Measurements from ENCODE around the gene CCDC70.

The CCDC70 gene

GRCh38 chr13:51861723-51862300, at the start of gene CCDC70:
TSS of gene CCDC70 (plus strand) at chr13:51861969. CDS start at chr13:51865412, 3,443 bp downstream.
- Histone ChIP-seq H3K4me3 (no peak within 1 kb of the TSS), H3K27ac (no peak within 1 kb of the TSS)

DNA sequence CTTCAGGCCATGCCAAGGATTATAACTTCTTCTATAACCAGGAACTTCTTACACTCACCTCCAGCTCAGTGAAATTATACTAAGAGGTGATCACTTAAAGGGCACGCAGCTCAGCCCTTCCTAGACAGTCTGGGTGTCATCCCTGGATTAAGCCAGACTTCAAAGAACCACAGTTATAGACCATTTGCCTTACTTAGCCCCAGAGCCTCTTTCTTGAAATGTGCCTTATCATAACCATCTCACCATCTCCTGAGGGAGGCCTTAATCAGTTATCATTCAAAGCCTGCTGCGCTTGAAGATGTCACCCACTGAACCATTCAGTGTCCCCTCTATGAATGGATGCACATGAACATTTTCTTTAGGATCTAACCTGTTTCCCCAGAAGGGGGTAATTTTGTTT, 47.7 kb upstream of the CCDC70 start:
- H3K27ac ChIP-seq = no peak overlapping the region
- H3K4me3 ChIP-seq = no peak overlapping the region

DNA sequence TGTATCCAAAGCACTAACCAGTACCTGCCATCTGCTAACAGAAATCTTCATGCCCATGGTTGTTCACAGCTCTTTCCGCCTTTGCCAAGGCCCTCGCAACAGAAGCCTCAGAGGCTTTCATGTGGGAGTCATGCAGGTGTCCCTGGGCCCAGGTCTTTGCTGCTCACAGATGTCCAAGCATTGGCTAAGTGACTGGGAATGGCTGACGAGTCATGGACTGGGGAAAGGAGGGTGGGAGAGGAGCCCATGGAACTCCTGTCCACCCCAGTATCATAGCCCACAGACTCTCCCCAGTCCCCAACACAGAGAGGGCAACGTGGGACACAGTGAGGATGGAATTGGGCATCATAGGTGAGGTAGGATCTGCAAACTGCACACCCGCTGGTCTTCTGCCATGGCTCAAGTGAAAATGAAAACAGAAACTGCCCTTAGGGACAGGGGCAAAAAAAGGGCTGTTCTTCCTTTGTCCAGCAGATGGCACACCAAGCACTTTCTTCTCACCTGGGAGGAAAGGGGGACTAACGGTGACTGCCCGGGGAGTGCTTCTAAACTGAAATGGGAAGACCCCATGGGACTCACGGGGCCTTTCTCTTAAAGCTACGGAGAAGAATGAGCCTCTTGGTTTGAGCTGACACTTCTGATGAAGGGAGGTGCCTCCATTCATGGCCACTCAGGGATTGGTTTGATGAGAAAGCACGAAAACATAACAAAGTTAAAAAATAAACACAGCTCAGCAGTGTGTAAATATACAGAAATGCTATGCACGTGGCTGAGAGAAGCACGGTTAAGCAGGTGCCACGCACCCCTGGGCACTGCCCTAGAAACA, 46.7 kb upstream of the CCDC70 start:
- Histone ChIP-seq H3K27ac (peak overlapping the region in 2 of 21 experiments; percentile 5 to 12), H3K4me3 (no peak overlapping the region)

DNA sequence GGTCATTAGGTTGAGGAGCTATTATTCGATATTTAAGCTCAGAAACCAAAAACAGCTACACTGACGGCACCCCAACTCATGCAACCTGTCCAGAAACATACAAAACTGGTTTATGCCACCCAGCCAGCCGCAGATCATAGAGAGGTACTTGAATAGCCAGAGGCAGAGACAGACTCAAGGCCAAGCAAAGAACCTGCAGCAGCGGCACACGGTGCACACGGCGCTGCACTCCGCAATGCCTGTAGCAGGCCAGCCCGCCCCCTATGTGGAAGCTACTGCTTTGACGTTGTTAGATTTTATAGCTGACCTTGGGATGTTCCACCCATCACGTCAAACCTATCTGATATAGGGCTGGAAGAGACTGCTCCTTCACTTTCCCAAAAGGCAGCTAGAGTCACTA, 45.9 kb upstream of the CCDC70 start:
- Histone ChIP-seq H3K27ac (no peak overlapping the region), H3K4me3 (no peak overlapping the region)

DNA sequence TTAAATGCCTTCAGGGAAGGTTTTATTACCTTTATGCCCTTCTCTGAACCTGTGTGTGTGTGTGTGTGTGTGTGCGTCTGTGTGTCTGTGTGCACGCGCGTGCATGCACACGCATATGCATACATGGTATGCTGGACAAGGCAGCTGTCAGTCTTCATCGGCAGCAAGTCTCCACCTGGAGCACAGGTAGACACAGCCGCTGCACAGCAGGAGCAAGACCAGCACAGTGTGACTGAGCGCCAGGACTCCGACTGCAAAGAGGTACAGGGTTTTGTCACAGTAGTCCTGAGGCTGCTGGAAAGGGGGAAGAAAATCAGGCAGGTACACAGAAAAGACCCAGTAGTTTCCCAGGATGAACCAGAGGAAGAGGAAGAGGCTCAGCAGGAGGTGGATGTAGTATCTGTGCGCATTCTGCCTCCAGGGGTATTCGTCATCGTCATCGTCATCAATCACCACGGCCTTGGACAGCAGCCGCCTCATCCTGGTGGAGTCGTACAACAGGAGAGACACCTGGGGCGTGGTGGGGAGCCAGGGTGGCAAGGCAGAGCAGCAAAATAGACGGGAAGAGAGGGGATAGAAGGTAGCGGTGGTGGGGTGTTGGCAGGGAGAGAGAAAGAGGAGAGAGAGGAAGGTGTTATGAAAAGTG, 45.0 kb upstream of the CCDC70 start:
- no peak overlapping the region for H3K27ac ChIP-seq
- H3K4me3 ChIP-seq = no peak overlapping the region

DNA sequence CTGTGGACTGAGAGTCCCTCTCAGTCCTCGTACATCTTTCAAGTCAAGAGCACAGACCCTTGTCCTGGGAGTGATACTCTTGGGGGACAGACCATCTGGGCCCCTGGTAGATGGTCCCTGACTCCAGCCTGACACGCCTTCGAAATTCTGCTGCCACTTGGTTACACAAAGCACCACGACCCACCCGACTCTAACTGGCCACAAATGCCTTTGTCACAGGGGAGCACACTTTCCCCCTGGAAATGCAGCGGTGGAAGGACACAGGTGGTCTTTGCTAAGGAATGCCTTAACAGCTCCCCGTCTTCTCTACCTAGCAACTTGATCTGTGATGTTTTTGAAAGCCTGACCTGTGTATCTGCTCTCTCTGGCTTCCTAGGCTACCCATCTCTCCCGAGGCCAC, 44.1 kb upstream of the CCDC70 start:
- Histone ChIP-seq H3K27ac (no peak overlapping the region), H3K4me3 (no peak overlapping the region)

- Histone ChIP-seq H3K27ac (peak overlapping the region in 1 of 21 experiments; percentile 91), H3K4me3 (no peak overlapping the region)
Measured at GRCh38 chr13:51818276-51818675, 43.5 kb upstream of the CCDC70 start.

DNA sequence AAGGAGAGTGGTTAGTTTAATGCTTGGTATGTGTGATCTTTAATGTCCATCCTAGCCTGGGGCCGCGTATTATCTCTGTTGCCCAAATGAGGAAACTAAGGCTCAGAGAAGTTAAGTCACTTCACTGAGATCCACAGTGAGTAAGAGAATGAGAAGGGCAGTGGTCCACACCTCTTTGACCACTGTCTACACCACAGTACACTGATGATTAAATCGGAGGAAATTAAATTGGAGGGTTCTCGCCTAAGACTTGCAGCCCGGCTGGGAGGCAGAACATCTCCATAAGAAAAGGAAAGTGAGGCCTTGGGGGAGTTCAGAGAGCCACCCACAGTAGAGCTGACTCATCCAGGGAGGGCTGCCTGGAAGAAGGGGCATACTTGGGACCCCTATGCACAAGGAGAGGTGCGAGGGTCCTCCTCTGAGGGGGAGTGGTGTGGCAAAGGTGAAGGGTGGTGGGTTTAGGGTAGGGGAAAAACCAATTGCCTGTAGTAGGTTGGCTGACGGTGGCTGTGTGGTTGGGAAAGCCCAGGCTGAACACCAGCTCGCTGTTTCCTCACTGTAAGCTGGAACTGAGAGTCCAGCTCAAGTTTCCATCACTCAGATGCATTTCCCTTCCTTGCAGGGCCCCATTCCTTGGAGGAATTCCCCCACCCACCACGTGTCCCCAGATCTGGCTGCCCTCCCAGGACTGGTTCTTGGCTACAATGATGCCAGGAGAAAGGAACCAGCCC, 42.8 kb upstream of the CCDC70 start:
- Histone ChIP-seq H3K4me3 (no peak overlapping the region), H3K27ac (peak overlapping the region in 7 of 21 experiments; percentile 1 to 91 (median 46))

DNA sequence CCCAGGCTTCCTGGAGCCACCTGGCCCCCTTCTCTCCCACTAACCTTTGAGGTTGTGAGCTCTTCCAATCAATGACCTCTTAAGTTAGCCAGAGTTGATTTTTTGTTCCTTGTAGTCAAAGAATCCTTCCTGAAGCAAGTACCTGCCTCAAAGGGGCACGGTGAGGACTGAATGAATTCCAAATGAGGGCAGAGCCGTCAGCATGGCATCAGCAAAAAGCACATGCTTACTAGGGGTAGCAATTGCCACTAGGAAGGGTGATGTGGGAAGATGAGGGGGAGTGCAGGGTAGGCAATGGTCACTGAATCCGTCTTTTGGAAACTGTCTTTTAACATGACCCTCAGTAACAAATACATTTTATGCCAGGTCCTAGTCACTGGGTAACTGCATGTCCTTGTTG, 42.2 kb upstream of the CCDC70 start:
- H3K4me3 ChIP-seq = no peak overlapping the region

DNA sequence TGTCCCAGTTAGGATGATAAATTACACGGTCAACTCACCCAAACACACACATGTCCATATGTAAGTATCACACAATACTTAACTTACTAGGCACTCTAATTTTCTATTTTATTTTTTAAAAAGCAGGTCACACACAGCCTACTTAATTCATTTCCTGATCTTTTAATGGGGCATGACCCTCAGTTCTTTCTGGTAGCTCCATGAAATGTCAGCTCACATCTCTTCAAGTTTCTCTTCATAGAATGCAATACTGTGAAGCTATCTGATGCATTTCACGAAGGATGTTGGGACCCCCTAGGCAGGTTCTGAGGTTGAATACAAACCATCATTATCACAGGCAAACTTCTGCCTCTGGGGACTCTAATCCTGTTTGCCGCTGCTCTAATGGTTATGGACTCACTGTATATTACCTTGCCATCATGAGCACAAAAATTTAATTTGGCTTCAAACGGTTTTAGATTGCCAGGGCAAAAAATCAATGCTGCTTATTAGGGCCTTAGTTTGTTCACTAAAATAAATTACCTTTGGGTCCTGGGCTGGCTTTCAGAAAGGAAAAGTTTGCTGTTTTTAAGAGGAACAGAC, 41.7 kb upstream of the CCDC70 start:
- peak overlapping the region in 3 of 21 experiments; percentile 45 to 91 (median 85) for H3K27ac ChIP-seq
- no peak overlapping the region for H3K4me3 ChIP-seq

More for the DNA sequence above, 42.2 kb upstream of the CCDC70 start:
- peak overlapping the region in 6 of 21 experiments; percentile 1 to 91 (median 48) for H3K27ac ChIP-seq

- H3K27ac ChIP-seq = peak overlapping the region in 8 of 21 experiments; percentile 31 to 91 (median 46)
Measured at GRCh38 chr13:51821606-51822005, 40.2 kb upstream of the CCDC70 start.

DNA sequence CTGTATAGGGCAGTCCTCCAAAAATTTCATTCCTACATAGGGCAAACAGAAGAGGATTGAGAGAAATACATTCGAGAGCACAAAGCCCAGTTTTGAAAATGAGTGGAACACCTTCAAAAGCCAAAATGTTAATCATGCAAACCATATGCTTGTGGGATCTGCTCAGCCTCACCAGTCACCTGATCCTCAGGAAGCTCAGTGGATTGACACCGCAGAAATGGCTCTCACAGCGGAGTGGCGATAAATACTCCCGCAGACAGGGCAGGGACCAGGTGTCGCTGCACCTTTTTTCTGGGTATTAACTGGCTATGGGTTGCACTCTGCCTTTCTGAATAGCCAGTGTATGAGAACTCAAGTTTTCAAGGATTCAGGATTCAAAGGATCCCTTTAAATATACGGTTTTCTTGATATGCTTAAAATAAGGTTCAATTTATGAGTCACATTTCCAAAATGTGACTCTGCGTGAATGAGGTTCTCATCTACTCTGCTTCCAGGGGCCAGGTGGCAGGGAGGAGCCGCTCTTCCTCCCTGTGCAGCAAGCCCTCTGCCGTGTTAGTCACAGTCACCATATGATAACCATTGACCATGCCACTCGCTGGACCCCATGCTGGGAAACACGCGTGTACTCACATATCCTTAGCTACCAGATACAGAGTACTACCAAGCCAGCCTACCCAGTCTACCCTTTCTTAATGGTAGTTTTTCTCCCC, 39.5 kb upstream of the CCDC70 start:
- Histone ChIP-seq H3K4me3 (peak overlapping the region in 1 of 7 experiments; percentile 3), H3K27ac (peak overlapping the region in 9 of 21 experiments; percentile 11 to 91 (median 42))

More at GRCh38 chr13:51821606-51822005, 40.2 kb upstream of the CCDC70 start:
- H3K4me3 ChIP-seq = no peak overlapping the region

DNA sequence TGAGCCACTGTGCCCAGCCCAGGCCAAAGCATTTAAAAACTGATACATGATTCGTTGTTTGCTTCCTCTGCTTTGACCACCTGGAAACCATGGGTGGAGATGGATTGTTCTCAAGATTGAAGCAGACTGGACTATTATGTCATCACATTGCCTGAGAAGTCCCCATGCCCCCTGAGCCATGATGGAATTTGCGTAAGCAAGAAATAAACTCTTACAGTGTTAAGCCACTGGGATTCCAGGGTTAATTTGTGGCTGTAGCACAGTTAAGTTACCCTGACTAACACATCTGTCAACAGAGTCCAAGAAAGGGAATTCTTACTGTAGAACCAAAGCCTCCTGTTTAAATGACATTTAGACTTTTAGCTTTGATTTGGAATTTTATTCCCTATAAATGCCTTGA, 38.4 kb upstream of the CCDC70 start:
- peak overlapping the region in 1 of 7 experiments; percentile 21 for H3K4me3 ChIP-seq
- peak overlapping the region in 10 of 21 experiments; percentile 8 to 91 (median 46) for H3K27ac ChIP-seq

DNA sequence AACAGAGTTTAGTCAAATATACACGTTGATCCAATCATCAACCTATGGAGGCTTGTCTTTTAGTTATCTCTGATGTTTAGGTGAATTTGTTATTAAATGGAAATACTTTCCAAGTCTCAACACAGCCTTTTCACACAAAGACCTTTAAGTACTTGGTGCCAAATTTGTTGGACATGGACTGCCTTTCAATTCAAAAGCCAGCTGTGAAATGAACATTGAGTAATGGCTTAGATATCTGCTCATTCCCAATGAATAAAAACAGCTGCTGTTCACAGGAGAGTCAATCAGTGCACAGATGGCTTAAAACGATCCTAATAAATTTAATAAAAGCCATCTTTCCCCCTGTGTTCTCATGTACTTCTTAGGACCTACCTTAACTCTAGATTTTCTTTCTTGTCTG, 37.9 kb upstream of the CCDC70 start:
- Histone ChIP-seq H3K4me3 (peak overlapping the region in 2 of 7 experiments; percentile 5 to 21), H3K27ac (peak overlapping the region in 7 of 21 experiments; percentile 19 to 91 (median 69))

- Histone ChIP-seq H3K4me3 (peak overlapping the region in 4 of 7 experiments; percentile 1 to 24 (median 18)), H3K27ac (peak overlapping the region in 13 of 21 experiments; percentile 22 to 91 (median 62))
Measured at GRCh38 chr13:51824712-51825111, 37.1 kb upstream of the CCDC70 start.

GRCh38 chr13:51825165-51825592, 36.6 kb upstream of the CCDC70 start:
- peak overlapping the region in 13 of 21 experiments; percentile 26 to 91 (median 64) for H3K27ac ChIP-seq
- peak overlapping the region in 4 of 7 experiments; percentile 1 to 24 (median 18) for H3K4me3 ChIP-seq

- Histone ChIP-seq H3K27ac (peak overlapping the region in 14 of 21 experiments; percentile 3 to 91 (median 58)), H3K4me3 (no peak overlapping the region)
Measured at GRCh38 chr13:51825681-51826254, 36.0 kb upstream of the CCDC70 start.

DNA sequence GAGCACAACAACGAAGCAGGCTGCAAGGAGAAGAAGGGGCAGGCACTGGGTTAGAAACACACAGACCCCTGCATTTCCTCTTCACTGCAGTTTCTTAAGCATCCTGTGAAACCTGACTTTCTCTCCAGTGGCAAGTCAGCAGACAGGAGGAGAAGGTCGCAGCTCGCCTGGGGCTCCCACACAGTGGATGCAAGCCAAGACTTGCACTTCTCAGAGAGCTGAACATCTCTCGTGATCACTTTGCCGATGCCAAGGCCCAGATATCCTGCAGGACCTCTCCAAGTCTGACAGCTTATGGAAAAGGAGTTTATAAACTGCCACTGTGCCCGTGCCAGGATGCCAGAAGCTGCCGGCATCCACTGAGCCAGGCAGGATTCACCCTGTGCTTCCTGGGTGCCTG, 35.2 kb upstream of the CCDC70 start:
- H3K4me3 ChIP-seq = no peak overlapping the region
- peak overlapping the region in 11 of 21 experiments; percentile 12 to 91 (median 58) for H3K27ac ChIP-seq

Measured in skin epidermis (tissue), 12 donors.